ENCODE results near the gene DLGAP1.
A peak's percentile ranks its signal among the peaks of the same experiment; 100 is the strongest.

DLGAP1 gene

GRCh38 chr18:3930126-3931012, 524.7 kb downstream of the DLGAP1 start:
- TF ChIP-seq POLR2A (IDR thresholded peaks at IDR 0.05; ENCODE audit: low read length) (no peak), GATA1 (IDR thresholded peaks at IDR 0.05; ENCODE audit: low read depth, low read length) (no peak)
- no peak for DNase-seq

DNA sequence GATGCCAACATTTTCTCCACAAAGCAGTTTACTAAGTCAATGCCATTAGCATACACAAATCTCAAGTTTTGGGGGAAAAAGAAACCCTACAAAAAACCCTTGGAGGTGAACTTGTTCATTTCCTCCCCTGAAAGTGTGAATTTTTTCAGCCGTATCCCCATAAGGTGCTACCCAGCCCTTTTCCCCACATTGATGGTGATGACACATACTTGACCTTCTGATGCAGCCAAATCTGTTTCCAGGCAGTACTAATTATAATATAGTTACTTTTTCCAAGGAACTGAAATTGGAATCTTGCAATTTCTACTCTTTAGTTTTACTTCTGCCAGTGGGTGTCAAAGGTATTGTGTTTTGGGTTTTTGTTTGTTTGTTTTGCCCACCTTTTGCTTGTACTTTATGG, 530.7 kb downstream of the DLGAP1 start:
- DNase-seq, result no peak
- TF ChIP-seq GATA1 (IDR thresholded peaks at IDR 0.05; ENCODE audit: low read depth, low read length) (no peak), POLR2A (IDR thresholded peaks at IDR 0.05; ENCODE audit: low read length) (no peak)

- TF ChIP-seq GATA1 (IDR thresholded peaks at IDR 0.05; ENCODE audit: low read depth, low read length) (no peak), POLR2A (IDR thresholded peaks at IDR 0.05; ENCODE audit: low read length) (no peak)
Measured at GRCh38 chr18:3923750-3924149, 531.4 kb downstream of the DLGAP1 start.

DNA sequence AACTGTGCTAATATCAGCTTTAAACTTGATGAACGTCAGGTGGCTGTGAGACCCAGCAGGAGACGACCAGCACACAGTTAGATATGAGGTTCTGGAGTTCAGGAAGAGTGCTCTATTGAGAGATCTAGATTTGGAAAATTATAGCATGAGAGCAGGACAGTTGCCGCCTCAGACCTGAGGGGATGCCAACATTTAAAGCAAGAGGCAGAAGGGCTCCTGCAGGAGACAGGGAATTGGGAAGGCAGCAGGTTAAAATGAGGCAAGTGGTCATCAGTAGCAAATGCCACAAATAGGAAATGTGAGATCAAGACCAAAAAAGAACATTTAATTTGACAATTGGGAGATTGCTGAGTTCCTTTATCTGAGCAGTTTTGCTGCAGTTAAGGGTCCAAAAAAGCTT, 533.3 kb downstream of the DLGAP1 start:
- DNase-seq, result no peak
- TF ChIP-seq POLR2A (IDR thresholded peaks at IDR 0.05; ENCODE audit: low read length), result no peak
- TF ChIP-seq GATA1 (IDR thresholded peaks at IDR 0.05; ENCODE audit: low read depth, low read length), result no peak

More at GRCh38 chr18:3923750-3924149, 531.4 kb downstream of the DLGAP1 start:
- DNase-seq, result peak in 1 of 2 experiments; percentile 25

DNA sequence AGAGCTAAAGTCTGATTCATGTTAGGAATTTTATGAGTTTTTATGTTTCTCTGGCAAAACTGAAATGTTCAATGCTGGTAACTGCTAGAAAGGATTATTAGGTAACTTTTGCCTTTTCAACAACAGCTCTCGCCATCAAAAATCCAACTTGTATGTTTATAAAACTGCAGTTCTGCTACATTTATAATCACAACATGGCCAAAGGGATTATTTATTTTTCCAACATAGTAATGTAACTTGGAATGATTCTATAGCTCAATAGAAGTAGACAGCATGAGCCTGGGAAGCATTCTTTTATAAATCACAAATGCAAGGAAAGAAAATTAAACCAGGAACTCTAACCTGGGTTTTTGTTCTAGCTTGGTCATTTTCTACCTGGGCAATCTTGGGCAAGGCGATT, 534.3 kb downstream of the DLGAP1 start:
- DNase-seq, result no peak
- no peak for TF ChIP-seq POLR2A (IDR thresholded peaks at IDR 0.05; ENCODE audit: low read length)

DNA sequence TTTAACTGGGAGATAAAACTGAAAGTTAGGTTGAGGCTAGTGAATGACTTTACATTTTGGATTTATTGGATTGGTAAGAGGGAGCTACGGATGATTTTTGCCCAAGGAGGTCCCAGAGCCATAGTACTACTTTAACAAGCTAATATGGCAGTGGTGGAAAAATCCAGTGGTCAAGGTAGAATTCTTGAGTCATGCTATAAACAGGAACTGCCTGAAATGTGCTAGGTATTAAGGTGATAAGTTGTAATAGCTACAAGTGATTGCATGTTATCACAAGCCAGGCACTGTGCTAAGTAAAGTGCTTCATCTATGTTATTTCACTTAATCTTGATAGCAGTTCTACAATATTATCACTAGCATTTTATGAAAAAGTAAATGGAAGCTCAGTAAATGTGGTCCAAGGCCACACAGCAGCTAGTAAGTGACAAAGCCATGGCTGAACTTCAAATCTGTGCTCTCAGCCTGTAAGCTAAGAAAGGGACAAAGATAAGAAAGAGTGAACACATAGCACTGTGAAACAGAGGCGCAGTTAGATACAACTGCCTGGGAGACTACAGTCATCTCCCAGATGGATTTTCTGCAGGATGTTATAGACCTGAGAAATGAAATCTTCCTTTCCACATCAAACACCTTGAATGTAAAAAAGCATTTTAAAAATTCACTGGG, 535.6 kb downstream of the DLGAP1 start:
- DNase-seq, result no peak
- TF ChIP-seq GATA1 (IDR thresholded peaks at IDR 0.05; ENCODE audit: low read depth, low read length) (no peak), POLR2A (IDR thresholded peaks at IDR 0.05; ENCODE audit: low read length) (no peak)

DNA sequence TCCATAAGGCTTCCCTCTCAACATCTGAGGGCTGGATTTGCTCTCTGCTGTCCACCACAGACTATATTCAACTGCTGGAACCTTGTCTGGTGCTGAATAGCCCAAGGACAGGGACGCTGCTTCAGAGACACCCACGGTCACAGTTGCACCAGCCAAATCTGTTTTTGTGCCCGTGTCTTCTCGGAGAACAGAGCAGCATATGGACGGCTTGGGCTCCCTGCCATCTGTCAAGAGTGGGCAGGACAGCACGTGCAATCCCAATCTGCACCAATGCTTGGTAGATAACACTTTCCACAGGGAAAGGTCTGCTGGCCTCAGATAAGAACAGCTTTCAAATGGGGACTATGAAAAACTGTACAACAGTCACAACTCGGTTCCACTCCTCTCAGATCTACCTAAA, 539.0 kb downstream of the DLGAP1 start:
- TF ChIP-seq GATA1 (IDR thresholded peaks at IDR 0.05; ENCODE audit: low read depth, low read length) (peak; percentile 91), POLR2A (IDR thresholded peaks at IDR 0.05; ENCODE audit: low read length) (no peak)
- DNase-seq, result peak; percentile 94 to 98

DNA sequence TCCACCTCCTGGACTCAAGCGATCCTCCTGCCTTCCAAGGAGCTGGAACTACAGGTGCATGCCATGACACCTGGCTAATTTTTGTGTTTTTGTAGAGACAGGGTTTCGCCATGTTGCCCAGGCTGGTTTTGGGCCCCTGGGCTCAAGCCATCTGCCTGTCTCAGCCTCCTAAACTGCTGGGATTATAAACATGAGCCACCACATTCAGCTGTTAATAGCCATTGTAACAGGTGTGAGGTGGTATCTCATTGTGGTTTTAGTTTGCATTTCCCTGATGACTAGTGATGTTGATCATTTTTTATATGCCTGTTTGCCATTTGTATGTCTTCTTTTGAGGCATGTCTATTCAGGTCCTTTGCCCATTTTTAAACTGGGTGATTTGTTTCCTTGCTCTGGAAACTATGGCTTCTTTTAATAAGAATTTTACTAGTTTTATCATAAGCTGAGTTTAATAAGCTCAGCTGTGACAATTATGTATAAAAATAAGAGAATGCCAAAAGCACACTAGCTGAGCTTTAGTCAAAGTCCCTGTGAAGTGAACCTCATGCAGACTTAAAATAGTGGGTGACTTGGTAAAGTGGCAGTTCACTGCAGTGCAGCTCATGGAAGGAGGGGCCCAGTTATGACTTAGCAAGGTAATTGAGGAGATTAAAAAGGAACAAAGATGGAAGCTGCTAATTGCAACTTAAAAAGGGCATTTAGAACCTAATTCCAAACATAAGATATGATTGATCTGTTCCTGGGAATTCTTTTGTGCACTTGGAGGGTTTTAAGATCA, 540.1 kb downstream of the DLGAP1 start:
- peak; percentile 41 to 55 for DNase-seq
- TF ChIP-seq POLR2A (IDR thresholded peaks at IDR 0.05; ENCODE audit: low read length), result no peak
- TF ChIP-seq GATA1 (IDR thresholded peaks at IDR 0.05; ENCODE audit: low read depth, low read length), result no peak

GRCh38 chr18:3914109-3914508, 541.0 kb downstream of the DLGAP1 start:
- no peak for DNase-seq
- TF ChIP-seq POLR2A (IDR thresholded peaks at IDR 0.05; ENCODE audit: low read length) (no peak), GATA1 (IDR thresholded peaks at IDR 0.05; ENCODE audit: low read depth, low read length) (no peak)

- DNase-seq, result no peak
- TF ChIP-seq GATA1 (IDR thresholded peaks at IDR 0.05; ENCODE audit: low read depth, low read length), result no peak
- no peak for TF ChIP-seq POLR2A (IDR thresholded peaks at IDR 0.05; ENCODE audit: low read length)
Measured at GRCh38 chr18:3912705-3913104, 542.4 kb downstream of the DLGAP1 start.

DNA sequence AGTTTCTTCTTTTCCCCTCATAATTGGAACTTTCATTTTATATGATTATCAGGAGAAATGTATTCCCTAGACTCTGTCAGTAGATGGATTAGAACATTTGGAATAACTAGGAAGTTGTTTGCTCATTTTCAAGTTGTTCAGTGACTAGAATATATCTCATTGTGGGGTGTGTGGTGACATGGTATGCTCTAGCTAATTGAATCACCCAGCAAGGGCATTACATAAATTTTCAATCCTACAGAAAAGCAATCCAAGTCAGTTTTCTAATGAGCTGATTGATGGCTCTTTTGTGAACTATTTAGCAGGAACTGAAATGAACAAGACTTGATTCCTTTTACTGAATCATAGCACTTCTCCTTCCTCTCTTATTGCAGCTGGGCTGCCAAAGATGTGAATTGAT, 543.7 kb downstream of the DLGAP1 start:
- DNase-seq, result no peak
- no peak for TF ChIP-seq POLR2A (IDR thresholded peaks at IDR 0.05; ENCODE audit: low read length)
- TF ChIP-seq GATA1 (IDR thresholded peaks at IDR 0.05; ENCODE audit: low read depth, low read length), result no peak

DNA sequence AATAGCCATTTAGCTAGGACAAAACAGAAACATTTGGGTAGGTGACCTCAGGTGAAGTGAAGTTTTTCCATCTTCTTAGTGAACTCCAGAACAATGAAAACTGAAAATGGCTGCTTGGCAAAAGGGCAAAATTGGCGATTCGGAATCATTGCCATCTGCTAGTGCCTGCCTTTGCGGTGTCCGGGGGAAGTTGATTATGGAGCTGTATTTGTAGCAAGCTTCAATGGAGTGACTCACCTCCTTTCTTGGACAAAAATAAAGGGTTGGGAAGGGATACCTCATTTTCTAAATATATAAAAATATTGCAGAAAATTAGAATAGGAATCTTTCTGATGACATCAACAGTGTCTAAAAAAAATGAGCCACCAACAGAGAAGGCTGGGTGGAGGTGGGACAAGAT, 544.6 kb downstream of the DLGAP1 start:
- no peak for TF ChIP-seq POLR2A (IDR thresholded peaks at IDR 0.05; ENCODE audit: low read length)
- DNase-seq, result no peak

DNA sequence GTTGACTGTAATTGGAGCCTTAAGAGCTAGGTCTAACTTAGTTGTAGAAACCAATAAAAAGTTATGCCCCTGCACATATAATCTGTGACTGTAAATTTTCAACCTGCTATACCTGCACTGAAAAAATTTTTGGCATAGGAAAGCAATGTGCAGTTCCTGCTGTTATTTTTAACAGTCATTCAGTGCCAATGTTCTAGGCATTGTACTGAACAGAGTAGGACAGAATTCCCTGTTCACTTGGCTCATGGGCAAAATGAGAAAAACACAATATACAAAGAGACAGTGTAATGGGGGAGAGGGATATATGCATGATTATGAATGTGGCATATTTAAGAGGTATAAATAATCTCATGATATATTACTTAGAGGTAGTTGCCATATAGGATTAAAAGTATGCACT, 547.2 kb downstream of the DLGAP1 start:
- TF ChIP-seq GATA1 (IDR thresholded peaks at IDR 0.05; ENCODE audit: low read depth, low read length), result no peak
- no peak for TF ChIP-seq POLR2A (IDR thresholded peaks at IDR 0.05; ENCODE audit: low read length)

DNA sequence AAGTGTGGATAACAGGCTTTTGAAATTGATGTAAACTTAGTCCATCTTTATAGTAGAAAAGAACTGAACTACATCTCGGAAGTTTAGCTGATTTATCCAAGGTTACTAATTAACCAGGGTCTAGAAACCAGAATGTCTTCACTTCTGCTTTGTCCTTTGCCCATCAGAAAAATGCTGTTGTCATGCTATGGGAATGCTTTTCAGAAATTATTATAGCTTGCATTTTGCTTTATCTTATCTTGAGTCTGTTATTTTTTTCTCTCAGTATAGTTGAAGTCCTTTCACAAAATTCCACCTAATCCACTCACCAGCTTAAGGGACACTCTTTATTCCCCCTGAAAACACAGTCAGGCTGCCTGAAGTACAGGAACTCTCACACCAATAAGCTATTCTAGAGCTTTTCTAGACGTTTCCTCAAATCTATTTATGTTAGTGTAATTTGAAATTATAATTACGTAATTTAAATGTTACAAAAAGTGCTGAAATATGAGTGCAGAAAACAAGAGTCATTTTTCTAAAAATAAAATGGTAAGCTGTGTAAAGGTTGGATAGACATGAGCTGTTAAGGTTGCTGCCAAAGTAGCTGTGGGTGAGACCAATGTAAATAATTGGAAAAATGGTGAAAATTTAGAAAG, 548.9 kb downstream of the DLGAP1 start:
- DNase-seq, result no peak
- TF ChIP-seq POLR2A (IDR thresholded peaks at IDR 0.05; ENCODE audit: low read length) (no peak), GATA1 (IDR thresholded peaks at IDR 0.05; ENCODE audit: low read depth, low read length) (no peak)

More for the DNA sequence above, 547.2 kb downstream of the DLGAP1 start:
- DNase-seq, result no peak

All from erythroblast (primary cell).